ENCODE results near the gene DAZAP1.
A peak's percentile ranks its signal among the peaks of the same experiment; 100 is the strongest.
"Not testable (repeated sequence)": the region's sequence is repeated elsewhere in the genome, so short reads cannot be mapped to it uniquely, and the experiment has no call there.

DAZAP1 gene

DNA sequence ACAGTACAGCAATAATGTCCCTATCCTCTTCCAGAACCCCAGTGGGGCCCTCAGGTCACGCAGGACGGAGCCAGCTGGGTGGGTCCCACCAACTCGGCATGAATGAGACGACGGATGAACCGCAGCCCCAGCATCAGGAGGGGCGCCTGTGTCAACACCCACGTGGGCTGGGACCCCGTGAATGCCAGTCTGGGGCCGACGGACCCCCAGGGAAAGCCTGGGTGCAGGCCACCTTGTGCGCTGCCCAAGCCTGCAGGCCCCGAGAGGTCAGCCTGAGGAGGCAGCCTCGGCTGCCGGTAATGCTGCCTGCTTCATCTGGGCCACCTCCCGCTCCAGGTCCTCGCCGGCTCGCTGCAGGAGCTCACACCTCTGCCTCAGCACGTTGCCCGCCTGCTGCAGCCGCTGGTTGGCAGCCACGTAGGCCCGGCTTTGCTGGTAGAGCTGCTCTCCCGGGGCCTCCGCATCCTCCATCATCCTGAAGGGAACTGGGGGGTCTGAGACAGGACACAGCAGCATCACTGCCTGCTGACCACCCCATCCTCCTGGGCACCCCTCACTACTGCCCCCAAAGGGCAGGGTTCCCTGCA, 67.5 kb downstream of the DAZAP1 start:
- no peak for DNase-seq

DNA sequence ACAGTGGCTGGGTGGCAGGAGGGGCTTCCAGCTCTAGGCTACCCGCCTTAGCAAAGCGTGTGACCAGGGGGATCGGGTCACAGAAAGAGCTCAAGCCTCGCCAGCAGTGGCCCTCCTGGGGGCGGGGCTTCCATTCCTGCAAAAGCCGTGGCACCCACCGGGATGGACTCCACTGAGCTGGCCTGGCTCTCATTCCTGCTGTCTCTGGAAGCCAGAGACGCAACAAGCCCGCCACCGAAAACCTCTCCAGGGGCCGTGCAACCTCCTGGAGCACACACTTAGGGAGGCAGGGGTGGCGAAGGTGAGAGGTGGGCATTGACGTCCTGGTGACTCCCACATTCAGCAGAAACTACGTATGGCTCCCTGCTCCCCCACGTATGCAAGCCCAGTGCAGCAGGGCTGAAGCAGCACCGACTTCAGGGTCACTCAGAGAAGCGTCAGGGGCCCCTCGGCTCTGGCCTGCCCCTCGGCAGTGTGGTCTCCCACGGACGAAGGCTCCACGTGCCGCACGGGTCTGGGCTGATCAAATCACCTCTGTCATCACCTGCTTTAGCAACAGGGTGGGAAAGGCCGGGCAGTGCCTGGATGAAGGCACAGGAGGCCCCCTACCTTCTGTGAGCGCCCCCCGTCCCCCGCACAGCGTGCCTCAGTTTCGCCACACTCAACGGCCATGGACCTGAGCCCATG, 68.5 kb downstream of the DAZAP1 start:
- DNase-seq: no peak

DNA sequence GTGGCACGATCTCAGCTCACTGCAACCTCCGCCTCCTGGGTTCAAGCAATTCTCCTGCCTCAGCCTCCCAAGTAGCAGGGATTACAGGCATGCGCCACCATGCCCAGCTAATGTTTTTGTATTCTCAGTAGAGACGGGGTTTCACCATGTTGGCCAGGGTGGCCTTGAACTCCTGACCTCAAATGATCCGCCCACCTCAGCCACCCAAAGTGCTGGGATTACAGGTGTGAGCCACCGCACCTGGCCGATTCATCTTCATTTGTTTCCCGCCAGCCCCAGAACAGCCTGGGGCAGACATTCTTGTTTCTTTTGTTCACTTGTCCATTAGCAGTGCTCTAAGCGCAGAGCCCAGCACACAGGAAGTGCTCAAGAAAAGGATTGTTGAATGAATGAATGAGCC, 69.7 kb downstream of the DAZAP1 start:
- DNase-seq: not testable (repeated sequence)

DNA sequence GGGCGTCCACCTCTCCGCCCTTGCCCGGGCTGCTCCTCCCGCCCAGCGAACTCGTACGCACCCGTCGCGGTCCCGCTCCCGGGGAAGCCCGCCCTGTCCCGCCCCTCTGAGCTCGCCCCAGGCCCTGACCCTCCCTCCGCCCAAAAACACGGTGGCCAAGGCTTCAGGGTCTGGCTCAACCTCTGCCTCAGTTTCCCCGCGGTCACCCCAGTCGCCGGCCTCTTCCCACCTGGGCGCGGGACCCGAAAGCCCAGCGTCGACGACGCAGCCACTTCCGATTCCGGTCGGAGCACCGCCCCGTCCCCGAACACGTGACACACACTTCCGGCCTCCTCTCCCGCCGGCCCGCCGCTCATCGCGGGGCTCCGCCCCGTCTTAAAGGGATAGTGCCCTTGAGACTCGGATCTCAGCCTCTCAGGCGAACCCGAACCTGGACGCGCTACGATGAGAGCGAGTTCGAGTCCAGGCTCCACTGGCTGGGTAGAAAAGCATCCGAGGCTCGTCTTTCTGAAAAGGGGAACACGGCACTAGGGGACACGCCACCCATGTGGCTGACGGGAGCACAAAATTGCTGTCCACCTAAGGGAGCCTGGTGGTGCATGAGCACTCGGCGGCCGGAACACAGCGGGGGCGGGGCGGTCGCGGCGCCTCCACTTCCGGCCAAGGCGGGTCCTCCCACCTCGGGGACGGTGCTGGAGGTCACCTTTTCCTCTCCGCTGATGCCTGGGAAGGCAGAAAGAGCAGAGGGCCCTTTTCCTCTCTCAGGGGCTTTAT, 71.7 kb downstream of the DAZAP1 start, which contains the start of gene C19orf25:
Gene C19orf25, minus strand, starts transcription at position 282 of the 774 bp plus-strand sequence. CDS start 312 bp downstream, outside the sequence.
- peak; percentile 78 to 88 (median 82) for DNase-seq

DNA sequence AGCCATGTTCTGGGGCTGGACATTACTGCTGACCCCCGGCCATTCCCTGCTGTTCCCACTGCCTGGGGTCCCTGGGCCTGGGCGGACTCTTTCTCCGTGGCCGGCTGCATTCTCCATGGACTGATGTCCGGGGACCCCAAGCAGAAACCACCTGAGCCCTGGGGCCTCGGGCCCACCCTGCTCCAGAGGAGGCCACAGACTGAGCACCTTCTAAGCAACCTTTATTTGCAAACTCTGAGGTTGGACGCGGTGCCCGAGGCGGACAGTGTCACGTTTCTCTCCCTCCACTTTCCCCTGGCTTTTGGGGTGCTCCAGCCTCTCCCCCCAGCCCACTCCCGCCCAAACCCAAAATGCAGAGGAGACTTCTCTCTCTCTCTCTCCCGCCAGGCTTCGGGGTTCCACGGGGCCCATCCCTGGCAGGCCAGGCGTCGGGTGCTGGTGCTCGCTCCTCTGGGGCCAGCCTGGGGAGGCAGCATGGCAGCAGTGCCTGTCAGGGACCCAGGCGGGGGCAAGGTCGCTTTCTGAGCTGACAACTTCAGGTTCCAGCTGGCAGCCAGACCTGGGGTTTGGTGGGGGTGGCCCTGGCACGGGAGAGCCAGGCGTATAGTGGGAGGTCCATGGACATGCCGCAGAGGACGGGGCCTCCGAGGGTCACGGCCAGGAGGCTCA, 74.0 kb downstream of the DAZAP1 start:
- no peak for DNase-seq

DNA sequence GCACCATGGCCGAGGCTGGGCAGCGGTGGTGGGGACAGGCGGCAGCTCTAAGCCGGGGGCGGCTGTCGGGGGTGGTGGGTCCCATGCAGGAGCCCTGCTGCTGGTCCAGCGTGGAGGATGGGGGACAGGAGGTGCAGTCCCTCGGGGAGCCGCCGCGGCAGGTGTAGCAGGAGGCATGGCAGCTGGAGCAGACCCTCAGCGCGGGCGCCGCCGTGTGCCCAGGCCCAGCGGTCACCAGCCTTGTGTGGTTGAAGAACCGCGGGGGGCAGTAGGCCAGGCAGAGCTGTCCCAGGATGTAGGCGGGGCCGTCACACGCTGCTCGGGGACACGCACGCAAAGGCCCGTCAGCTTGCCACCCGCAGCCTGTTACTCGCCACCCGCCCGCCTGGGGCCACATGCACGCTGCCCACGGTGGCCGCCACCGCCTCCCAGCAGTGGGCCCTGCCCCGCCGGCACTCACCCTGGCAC, 74.5 kb downstream of the DAZAP1 start:
- DNase-seq: no peak

DNA sequence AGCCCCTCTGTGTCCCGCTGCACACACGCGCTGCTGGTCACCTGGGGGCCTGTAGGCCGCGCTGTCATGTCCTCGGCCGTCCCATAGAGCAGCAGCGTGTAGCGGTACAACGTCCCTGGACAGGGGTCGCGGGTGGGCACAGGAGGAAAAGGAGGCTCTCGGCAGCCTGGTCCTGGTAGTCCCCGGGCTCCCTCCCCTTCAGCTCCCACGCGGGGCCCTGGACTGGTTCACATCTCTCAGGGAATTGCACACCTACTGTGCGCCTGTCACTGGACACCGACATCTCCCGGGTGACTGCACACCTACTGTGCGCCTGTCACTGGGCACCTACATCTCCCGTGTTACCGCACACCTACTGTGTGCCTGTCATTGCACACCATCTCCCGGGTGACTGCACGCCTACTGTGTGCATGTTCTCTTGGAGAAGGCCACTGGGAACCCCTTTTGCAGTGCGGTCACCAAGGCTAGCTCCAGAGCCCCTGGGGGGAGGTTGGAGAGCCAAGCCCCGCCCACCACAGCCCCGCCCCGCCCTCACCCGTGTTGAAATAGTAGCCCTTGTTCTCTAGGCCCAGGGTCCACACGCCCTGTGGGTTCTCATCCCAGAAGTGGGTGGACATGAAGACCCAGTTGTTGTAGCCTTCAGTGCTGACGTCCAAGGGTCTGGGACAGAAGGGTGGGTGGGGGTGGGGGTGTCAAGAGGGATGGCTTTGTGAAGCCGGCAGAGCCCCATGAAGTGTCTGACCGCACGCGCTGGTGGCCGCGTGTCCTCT, 75.2 kb downstream of the DAZAP1 start:
- no peak for DNase-seq

DNA sequence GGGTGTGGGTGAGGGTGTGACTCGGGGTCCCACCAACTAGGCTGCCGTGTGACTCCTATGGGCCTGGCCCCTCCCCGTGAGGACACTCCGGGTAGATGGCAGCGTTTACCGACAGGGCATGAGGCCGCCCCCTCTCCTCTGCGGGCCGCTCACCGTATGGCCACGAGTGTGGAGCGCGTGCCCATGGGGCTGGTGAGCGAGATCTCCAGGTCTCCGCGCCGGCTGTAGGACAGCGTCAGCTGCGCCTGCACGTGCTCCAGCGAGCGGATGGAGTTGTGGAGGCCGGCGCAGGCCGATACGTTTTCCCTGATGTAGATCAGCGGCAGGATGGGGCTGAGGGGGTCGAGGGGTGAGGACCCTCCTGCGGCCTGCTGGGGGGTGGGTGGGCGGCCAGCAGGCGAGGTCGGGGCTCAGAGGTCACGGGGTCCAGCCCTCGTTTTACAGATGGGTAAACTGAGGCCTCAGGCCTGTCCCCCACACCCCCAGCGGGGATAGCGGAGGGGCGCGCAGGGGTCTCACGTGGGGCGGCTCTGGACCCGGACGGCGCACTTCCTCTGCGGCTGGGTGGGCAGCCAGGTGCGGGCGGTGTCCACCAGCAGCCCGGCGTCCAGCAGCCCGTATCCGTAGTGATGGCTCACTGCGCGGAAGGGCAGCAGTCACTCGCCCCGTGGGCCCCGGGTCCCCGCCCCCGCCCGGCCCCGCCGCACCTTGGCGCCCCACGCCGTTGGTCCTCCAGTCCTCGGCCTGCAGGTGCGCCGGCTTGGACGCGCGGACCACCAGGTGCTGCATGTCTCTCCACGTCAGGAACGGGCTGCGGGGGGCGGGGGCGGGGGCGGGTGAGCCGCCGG, 76.0 kb downstream of the DAZAP1 start:
- DNase-seq: no peak

DNA sequence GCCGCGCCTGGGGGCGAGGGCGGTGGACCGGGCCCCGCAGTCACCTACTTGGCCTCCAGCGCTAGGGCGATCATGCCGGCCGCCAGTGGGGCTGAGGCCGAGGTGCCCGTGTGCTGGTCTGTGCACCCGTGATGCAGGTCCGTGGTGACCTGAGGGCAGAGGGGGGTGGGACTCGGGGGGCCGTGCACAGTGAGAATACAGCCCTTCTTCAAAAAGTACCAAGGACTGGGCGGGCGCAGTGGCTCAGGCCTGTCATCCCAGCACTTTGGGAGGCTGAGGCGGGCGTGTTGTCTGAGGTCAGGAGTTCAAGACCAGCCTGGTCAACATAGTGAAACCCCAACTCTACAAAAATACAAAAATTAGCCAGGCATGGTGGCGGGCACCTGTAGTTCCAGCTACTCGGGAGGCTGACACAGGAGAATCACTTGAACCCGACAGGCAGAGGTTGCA, 76.6 kb downstream of the DAZAP1 start:
- no peak for DNase-seq

All from activated naive CD4-positive, alpha-beta T cell (primary cell).